Fibroblast of pulmonary artery (primary cell): ENCODE data around the gene TUBAL3.

Experiments used
- DNase-seq: peaks from one replicate; pipeline ENCODE4 v3.0.0-alpha.2; 2010; ENCODE audit warnings: low read depth
- H3K4me3 ChIP-seq: replicated peaks from 2 replicates; pipeline ENCODE4 v1.5.1; 2011; ENCODE audit warnings: low read depth, mild to moderate bottlenecking, control low read depth, low read length, moderate library complexity
- CTCF ChIP-seq: IDR thresholded peaks from 2 replicates; pipeline ENCODE4 v1.5.1; 2011; ENCODE audit warnings: mild to moderate bottlenecking, control low read depth, low read length, inconsistent platforms; ENCODE audit errors: missing control alignments

TUBAL3 gene

GRCh38 chr10:5360318-5360915 is 44.2 kb downstream of the TUBAL3 start:
- no peak for DNase-seq
- H3K4me3 ChIP-seq: no peak overlapping the region
- no peak for TF ChIP-seq CTCF

- DNase-seq: peak; percentile 9
- no peak overlapping the region for H3K4me3 ChIP-seq
- TF ChIP-seq CTCF: no peak
These were observed 48.3 kb downstream of the TUBAL3 start for GRCh38 chr10:5356302-5356763.

GRCh38 chr10:5355594-5356301 is 48.9 kb downstream of the TUBAL3 start:
- DNase-seq: no peak
- no peak overlapping the region for H3K4me3 ChIP-seq
- TF ChIP-seq CTCF: no peak

- no peak for TF ChIP-seq CTCF
- no peak overlapping the region for H3K4me3 ChIP-seq
- peak; percentile 17 for DNase-seq
These were observed 50.6 kb downstream of the TUBAL3 start for GRCh38 chr10:5354068-5354467.

- H3K4me3 ChIP-seq: no peak overlapping the region
- no peak for TF ChIP-seq CTCF
- no peak for DNase-seq
These were observed 55.3 kb downstream of the TUBAL3 start for GRCh38 chr10:5349362-5349761.

- no peak overlapping the region for H3K4me3 ChIP-seq
- no peak for TF ChIP-seq CTCF
- no peak for DNase-seq
These were observed 57.7 kb downstream of the TUBAL3 start for GRCh38 chr10:5346881-5347280.

GRCh38 chr10:5344746-5345145 is 59.9 kb downstream of the TUBAL3 start:
- no peak for DNase-seq
- TF ChIP-seq CTCF: no peak
- no peak overlapping the region for H3K4me3 ChIP-seq
